ENCODE measurements around the gene CHD9.
A peak's percentile ranks its signal among the peaks of the same experiment; 100 is the strongest.
"Not testable (repeated sequence)": the region's sequence is repeated elsewhere in the genome, so short reads cannot be mapped to it uniquely, and the experiment has no call there.

The CHD9 gene, protein sequence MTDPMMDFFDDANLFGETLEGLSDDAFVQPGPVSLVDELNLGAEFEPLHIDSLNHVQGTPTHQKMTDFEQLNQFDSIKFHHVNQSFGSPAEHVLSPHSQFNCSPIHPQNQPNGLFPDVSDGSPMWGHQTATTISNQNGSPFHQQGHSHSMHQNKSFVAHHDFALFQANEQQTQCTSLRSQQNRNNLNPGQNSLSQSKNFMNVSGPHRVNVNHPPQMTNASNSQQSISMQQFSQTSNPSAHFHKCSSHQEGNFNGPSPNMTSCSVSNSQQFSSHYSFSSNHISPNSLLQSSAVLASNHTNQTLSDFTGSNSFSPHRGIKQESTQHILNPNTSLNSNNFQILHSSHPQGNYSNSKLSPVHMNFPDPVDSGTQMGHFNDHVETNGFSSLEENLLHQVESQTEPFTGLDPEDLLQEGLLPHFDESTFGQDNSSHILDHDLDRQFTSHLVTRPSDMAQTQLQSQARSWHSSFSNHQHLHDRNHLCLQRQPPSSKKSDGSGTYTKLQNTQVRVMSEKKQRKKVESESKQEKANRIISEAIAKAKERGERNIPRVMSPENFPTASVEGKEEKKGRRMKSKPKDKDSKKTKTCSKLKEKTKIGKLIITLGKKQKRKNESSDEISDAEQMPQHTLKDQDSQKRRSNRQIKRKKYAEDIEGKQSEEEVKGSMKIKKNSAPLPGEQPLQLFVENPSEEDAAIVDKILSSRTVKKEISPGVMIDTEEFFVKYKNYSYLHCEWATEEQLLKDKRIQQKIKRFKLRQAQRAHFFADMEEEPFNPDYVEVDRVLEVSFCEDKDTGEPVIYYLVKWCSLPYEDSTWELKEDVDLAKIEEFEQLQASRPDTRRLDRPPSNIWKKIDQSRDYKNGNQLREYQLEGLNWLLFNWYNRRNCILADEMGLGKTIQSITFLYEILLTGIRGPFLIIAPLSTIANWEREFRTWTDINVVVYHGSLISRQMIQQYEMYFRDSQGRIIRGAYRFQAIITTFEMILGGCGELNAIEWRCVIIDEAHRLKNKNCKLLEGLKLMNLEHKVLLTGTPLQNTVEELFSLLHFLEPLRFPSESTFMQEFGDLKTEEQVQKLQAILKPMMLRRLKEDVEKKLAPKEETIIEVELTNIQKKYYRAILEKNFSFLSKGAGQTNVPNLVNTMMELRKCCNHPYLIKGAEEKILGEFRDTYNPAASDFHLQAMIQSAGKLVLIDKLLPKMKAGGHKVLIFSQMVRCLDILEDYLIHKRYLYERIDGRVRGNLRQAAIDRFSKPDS (N-terminal part only)
- 75.1 to 170 (median 110) reads per million in 4 experiments for total RNA-seq

DNA sequence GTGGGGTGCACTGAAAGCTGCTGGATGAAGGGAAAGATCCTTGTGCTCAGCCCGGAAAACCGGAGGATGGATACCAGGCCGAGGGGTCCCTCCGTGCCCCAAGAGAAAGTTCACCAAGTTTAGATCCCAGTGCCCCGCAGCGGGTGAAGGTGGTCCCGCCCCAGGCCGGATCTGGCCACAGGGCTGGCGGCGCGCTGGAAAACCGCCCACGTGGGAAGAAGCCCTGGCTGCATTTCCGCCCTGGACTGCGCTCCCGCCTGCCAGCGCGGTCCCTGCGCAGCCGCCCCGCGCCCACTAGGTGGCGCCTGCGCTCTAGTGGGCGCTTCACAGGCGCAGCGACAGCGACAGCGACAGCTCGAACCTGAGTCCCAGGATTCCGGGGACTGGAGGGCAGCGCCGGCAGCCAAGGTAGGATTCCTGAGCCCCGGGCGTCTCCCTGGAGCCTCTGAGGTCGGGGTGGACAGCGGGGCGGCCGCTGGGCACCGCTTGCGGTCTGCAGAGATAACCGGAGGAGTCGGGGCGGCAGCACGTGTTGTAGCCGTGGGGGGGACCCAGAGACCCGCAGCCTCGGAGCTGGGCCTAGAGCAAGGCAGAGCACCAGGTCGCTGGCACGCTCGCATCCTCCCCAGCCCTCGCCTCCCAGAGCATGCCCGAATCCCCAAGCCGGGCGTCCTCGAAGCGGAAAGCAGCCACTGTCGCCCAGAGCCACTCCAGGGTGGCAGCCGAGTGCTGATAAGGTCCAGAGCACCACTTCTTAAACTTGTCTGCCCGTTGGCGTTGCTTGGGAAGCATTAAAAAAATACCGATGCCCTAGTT lies at the start of gene CHD9:
TSS of gene CHD9 (plus strand) at position 322 of the 816 bp plus-strand sequence. CDS start 101,099 bp downstream, outside the sequence.
- DNase-seq, result peak; percentile 58

DNA sequence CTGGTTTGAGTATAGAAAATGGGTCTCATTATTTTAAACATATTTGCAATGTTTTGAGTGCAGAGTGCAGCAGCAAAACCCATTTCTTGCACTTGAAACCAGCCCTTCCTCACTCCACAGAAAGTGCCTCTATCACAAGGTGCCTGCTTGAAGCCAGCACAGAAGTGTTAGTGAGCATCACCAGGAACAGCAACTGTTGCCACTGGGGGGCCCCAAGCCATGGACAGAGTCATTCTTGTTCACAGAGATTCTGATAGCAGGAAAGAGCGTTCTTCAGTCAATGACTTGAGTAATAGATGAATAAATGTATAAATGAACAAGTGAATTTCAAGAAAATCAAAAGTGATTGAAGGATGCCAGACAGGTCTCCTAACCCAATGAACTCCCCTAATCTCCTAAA lies 47.7 kb upstream of the CHD9 start:
- DNase-seq, result no peak

DNA sequence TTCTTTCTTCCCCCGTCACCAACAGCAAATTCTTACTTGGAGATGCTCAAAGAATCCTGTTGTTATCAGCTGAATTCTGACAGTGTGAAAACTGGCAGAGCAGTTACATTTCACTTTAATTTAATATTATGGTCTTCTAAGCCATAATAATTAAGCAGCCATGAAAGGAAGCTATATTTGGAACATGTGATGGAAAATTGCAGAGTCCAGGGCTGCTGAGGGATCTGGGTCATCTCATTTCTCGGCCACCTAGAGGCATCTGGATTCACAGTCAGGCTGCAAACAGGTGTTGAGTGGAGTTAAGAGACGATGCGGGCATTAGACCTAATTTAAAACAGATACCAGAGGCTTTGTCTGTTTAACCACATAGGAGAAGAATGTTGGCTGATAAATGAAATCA lies 40.5 kb upstream of the CHD9 start:
- no peak for DNase-seq

DNA sequence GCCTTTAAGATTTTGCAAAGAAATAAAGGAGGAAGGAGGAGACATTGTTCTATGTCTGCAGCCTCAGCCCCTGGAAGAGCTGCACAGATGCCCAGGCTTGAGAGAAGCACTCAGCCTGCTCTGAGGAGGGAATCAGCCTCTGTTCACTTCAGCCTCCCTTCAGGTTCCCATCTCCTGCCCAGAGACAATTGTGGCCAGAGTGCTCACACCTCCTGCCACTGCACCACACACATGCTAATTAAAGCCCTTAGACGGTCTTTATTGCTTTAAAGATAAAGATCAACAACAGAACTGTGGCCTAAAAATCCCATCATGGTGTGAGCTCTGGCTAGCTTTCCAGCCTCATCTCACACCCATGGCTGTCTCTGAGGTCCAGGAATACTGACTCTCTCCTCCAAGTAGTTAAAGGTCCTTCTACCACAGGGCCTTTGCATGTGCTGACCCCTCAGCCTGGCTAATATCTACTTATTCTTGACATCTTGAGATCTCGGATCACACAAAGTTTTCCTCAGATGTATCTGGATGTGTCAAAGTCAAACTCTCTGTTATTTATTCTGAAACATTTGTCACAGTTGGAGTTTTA lies 35.9 kb upstream of the CHD9 start:
- DNase-seq, result no peak

DNA sequence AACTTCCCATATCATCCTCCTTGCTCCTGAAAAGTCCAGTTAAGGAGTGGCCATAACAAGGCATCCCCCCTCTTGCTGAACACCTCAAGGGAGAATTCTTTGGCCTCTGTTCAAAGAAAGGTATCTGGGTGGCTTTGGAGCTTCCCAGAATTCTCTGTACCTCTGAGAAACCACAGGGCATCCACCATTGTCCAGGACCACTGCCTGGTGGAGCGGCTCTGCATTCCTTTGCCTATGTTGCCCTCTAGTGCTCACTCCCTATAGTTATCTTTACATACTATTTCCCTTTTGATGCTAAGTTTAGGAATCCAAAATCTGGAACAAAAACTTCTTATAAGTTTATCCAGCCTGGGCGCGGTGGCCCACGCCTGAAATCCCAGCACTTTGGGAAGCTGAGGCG lies 32.4 kb upstream of the CHD9 start:
- no peak for DNase-seq

DNA sequence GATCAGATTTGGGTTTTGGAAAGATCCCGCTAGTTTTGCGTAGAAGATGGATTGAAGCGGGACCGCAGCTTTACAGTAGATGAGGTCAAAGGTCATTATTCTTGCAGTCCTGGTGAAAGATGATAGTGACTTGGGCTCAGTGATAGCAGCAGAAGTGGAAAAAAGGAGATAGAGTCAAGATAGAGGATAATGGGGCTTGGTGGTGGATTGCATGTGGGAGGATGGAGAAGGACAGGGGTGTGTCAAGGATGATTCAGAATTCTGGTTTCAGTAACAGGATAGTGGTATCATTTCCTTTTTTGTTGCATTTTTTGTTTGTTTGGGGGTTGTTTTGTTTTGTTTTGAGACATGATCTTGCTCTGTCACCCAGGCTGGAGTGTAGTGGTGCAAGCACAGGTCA lies 30.7 kb upstream of the CHD9 start:
- DNase-seq, result no peak

DNA sequence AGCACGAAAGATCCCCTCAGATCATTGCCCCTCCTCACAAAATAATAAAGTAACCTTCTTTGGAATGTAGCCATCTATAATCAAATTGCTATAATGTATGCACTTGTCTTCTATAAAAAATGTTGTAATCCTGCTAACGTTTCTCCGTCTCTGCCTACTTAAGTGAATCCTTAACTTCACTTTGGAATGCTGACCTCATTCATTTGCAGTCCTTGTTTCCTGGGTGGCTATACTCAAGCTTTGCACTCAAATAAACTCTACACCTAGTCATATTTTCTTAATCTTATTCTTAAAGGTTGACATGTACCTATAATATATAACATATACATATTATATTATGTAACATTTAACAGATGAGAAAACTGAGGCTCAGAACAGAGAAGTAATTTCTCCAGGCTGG lies 24.8 kb upstream of the CHD9 start:
- DNase-seq, result no peak

DNA sequence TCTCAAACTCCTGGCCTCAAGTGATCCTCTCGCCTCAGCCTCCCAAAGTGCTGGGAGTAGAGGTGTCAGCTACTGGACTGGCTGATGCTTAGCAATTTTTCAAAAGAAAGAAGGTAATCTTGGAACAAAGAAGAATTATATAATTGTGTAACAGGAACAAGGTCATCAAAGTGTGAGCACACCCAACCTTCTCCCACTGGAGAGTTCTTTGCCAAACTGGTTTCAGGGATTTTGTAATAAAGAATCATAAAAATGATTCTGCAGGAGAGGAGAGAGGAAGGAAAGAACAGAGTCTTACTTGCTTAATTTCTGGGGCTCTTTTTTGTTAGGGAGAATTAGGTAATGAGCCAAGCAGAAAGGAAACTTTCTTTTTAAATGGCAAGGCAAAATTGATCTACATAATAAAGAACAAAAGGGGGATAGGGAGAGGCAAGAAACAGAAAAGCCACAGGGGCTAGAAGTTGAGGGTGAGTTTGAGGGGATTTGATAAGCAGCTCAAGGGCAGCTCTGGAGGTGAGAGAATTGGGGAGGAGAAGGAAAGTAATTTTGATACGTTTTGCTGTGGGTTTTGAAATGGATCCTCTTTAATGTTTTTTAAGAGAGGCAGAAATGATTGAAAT lies 23.4 kb upstream of the CHD9 start:
- no peak for DNase-seq

DNA sequence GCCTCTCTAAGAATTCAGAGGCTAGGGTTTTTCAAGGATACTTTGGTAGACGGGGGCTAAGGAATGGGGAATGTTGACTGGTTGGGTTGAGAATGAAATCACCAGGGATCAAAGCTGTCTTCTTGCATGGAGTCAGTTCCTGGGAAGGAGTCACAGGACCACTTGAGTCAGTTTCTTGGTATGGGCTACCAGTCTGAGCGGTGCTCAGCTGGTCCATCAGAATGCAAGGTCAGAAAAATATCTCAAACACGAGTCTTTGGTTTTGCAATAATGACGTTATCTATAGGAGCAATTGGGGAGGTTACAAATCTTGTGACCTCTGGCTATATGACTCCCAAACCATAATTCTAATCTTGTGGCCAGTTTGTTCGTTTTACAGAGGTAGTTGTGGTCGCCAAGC lies 20.5 kb upstream of the CHD9 start:
- no peak for DNase-seq

DNA sequence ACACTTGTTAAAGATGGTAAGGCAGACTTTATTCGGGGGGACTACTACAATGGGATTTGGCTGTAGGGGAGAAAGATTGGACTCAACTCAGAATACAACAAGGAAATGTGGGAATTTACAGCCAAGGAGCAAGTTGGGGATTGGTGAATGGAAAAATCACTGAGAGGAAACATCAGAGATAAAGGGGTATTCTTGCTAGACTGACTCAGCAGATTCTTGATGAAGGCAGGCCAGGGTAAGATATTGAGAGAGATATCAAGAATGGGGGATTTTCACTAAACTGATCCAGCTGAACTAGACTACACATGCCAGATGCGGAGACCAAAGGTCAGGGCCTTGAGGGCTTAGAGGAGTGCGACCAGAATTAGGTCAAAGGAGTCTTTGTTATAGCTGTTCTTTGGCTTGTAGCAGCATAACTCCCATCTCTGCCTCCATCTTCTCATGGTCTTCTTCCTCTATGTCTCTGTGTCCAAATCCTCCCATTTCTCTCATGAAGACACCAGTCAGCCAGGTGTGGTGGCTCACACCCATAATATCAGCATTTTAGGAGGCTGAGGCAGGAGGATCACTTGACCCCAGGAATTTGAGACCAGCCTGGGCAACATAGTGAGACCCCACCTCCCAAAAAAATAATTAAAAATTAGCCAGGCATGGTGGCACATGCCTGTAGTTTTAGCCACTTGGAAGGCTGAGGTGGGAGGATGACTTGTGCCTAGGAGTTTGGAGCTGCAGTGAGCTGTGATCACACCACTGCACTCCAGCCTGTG lies 19.4 kb upstream of the CHD9 start:
- DNase-seq, result no peak

DNA sequence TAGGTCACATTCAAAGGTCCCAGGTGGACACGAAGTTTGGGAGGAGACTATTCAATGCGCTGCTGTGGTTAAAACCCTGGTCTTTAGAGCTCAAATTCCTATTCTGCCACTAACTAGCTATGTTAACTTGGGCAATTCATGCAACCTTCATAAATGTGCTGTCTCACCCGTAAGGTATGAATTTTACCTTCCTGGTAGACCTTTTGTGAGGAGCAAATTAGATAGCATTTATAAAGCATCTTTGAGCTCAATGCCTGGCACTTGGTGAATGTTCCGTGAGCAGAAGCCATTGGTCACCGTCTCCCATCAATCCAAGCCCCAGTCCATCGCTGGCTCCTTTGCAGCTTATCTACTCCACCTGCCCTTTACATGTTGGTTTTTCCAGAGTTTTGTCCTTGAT lies 18.7 kb upstream of the CHD9 start:
- no peak for DNase-seq

DNA sequence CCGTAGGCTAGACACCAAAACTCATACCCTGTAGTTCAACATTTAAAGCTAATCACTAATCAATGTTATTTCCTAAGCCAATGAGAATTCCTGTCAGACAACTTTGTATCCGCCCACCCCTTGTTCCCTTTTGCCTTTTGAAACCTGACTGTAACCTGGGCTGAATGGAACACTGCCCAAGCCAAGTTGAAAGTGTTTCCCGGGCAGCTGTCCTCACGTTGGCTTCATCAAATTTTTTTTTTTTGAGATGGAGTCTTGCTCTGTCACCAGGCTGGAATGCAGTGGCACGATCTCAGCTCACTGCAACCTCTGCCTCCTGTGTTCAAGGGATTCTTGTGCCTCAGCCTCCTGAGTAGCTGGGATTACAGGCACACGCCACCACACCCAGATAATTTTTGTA lies 18.1 kb upstream of the CHD9 start:
- not testable (repeated sequence) for DNase-seq

DNA sequence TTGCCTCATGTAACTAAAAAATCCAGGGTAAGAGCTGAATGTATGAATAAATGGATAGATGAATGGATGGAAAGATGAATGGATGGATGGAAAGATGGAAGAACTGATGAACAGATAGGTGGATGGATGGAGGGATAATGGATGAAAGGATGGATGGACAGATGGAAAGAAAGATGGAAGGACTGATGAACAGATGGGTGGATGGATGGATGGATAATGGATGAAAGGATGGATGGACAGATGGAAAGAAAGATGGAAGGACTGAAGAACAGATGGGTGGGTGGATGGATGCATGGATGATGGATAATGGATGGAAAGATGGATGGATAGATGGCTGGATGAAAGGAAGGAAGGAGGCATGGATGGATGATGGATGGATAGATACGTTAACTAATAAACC lies 14.0 kb upstream of the CHD9 start:
- no peak for DNase-seq

DNA sequence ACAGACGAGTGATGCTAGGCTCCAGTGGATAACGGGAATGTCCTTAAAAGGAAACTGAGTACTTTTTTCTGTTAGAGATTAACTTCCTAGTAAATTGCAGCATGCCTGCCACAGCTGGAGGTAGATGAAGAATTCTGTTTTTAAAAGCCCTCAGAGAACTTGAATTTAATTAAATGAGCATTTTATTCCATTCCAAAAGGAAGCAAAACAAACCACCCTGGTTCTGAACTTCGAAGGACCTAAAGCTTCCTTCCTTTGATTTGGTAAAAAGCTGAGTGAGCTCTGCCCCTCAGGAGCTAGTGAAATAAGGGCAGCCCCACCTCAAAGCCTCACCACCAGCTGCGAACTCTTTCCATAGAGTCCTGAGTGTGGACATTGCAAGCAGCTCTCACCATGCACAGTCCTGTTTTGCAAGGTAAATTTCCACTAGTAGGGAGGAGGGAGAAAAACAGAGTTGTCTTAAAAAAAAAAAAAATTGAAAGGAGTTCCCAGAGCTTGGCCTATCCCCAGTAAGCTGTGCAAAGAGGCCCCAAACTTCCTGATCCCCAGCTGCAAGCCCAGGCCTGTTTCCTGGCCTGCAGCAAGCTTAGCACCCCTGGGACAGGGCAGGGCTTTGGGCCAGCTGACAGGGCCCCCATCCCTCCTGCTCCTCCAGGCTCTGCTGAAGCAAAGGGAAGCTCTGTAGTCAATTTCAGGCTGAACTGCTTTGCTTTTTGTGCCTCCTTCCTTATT lies 13.3 kb upstream of the CHD9 start:
- DNase-seq, result no peak

DNA sequence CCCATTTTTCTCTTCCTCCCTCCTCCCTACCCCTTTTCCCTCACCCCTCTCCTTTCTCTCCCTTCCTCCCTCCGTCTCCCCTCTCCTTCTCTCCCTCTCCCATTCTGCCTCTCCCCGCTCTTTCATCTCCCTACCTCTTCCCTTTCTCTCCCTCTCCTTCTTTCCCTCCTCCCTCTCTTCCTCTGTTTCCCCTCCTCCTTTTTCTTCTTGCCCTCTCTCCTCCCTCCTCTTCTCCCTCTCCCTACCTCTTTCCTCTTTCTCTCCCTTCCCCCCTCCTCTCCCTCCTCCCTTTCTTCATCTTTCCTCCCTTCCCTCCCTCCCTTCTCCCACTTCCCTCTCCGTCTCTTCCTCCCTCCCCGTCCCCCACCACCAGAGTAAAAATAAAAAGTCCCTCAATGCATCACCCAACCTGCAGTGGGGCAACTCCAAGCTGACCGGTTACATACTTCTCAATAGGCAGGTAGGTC lies 12.5 kb upstream of the CHD9 start:
- no peak for DNase-seq

DNA sequence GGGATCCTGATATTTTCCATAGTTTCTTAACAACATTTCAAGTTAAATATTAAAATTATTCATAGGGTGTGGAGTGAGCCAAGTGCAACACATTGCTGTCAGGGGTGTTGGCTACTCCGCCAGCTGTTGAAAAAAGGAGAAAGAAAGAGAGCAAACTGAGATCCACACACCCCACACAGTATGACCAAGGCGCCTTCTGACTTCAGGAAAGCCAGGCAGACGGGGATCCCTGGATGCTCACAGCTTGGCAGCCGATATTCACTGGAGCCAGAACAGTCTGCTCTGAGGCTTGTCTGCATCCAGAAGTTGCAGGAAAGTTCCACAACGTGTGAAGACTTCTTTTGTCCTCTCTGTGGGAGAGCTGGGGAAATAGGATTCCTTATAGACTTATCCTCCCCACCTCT lies 11.4 kb upstream of the CHD9 start:
- DNase-seq, result no peak

DNA sequence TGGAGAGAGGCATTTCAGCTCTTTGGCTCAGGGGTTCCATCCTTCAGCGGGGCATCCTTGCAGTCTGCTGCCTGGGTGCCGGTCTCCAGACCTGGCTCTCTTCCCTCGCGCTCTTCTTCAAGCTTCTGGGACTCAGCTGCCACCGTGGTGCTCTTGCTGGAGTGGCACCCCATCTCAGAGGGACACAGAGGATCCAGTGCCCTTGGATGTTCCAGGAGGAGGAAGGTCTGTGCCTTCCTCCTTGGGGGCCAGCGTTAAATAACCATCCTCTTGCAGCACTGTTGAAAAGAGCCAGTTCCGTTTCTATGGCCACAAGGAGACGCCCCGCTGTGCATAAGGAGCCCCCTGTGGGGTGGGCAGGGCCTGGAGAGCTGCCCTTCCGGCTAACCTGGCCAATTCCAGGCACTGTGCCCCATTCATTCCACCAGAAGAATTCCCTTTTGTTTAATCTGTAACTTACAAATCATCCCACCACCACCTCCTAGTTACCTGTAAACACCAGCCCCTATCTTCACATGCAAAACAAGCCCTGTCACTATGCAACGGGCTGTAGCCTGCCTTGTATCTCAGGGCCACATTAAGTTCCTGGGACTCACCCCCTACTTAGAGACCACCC lies 10.7 kb upstream of the CHD9 start:
- DNase-seq, result no peak

DNA sequence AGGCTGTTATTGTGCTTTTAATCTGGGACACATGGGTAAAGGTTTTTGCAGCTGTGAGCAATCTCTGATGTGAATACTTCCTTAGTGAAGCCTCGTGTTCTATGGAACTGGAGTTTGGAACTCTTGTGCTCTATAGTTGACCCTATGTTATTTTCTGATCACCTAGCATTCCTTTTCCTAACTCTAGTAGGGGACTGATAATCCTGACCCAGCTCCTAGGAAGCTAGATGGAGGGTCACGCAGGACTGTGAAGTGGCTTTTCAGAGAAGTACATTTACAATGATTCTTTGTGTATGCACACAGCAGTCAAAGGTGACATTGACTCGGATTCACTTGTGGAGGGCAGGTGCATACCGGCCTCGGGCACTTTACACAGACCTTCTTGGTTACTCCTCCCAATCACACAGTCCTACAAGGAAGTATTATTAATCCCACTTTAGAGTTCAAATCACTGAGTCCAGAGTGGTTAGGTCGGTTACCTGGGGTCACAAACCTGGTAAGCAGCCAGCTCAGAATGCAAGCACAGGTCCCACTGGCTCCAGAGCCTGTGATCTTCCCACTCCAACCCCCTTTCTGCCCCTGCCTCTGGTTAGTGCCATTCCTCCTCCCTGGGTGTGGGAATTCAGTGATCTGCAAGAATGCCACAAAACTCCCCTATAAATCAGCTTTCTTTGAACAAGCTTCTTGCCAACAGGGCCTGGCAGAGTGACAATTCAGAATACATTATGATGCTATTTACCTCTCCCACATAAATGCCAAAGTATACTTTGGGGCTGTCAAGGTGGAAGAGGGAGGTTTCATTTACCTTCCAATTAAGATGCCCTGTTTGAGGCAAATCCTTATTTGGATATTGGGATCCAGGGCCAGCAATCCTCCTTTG lies 9.2 kb upstream of the CHD9 start:
- no peak for DNase-seq
